CD14-positive monocyte (primary cell): Measurements from ENCODE around the gene CD80. TPM values are rescaled to one million over a fixed set of nuclear protein-coding genes. Genes with fewer than 3 reads are reported as not detected.

Experiments
- DNase-seq, 3 donors: peaks; one replicate each; pipeline ENCODE4 v3.0.0-alpha.2; 2011 to 2022
- H2AFZ ChIP-seq: 2 replicates; pipeline ENCODE4 v1.6.0; 2012; ENCODE audit warnings: mild to moderate bottlenecking, low read depth, low read length, inconsistent platforms; ENCODE audit not compliant: insufficient read depth, poor library complexity, severe bottlenecking
- H3K27ac ChIP-seq, 2 donors: 1 replicate in 1 of 2; 2 replicates in 1 of 2; pipeline ENCODE4 v1.5.1; 2012 to 2013; ENCODE audit warnings: low read length in 2 of 2, control low read depth in 1 of 2, inconsistent platforms in 1 of 2, low read depth in 1 of 2, mild to moderate bottlenecking in 1 of 2
- H3K27me3 ChIP-seq, 2 donors: one replicate each; pipeline versions ENCODE4 v1.6.0 to v1.6.1; 2011 to 2013; ENCODE audit warnings: low read length in 2 of 2; ENCODE audit not compliant: control insufficient read depth in 2 of 2, insufficient read depth in 2 of 2
- H3K36me3 ChIP-seq, 2 donors: replicated peaks in 1 of 2; 1 replicate in 1 of 2; 2 replicates in 1 of 2; pipeline versions ENCODE4 v1.5.1 to v1.6.1; 2012 to 2013; ENCODE audit warnings: low read length in 2 of 2, control low read depth in 1 of 2, inconsistent platforms in 1 of 2, mild to moderate bottlenecking in 1 of 2; ENCODE audit not compliant: insufficient read depth in 2 of 2, control insufficient read depth in 1 of 2
- H3K4me1 ChIP-seq, 2 donors: 1 replicate in 1 of 2; 2 replicates in 1 of 2; pipeline versions ENCODE4 v1.5.1 to v1.6.1; 2012 to 2013; ENCODE audit warnings: low read length in 2 of 2, control low read depth in 1 of 2, inconsistent platforms in 1 of 2, mild to moderate bottlenecking in 1 of 2, moderate library complexity in 1 of 2; ENCODE audit not compliant: insufficient read depth in 2 of 2, control insufficient read depth in 1 of 2
- H3K4me2 ChIP-seq: replicated peaks from 2 replicates; pipeline ENCODE3; 2012; ENCODE audit warnings: low read length, moderate library complexity, mild to moderate bottlenecking; ENCODE audit not compliant: poor library complexity, severe bottlenecking; ENCODE audit errors: extremely low read depth
- H3K4me3 ChIP-seq, 3 experiments: fragments of 200-600 bp in 1 of 3; sonication (generic) in 1 of 3; replicated peaks in 1 of 3; 1 replicate in 2 of 3; 2 replicates in 1 of 3; pipeline ENCODE4 v1.5.1; 2011 to 2013; ENCODE audit warnings: low read length in 3 of 3, mild to moderate bottlenecking in 3 of 3, control low read depth in 2 of 3, low read depth in 2 of 3, inconsistent platforms in 1 of 3, moderate library complexity in 1 of 3
- H3K79me2 ChIP-seq: 2 replicates; pipeline ENCODE4 v1.6.0; 2012; ENCODE audit warnings: mild to moderate bottlenecking, control low read depth, inconsistent platforms, low read length, moderate library complexity; ENCODE audit not compliant: insufficient read depth
- H3K9ac ChIP-seq: 2 replicates; pipeline ENCODE4 v1.6.0; 2017; ENCODE audit warnings: low read length, mild to moderate bottlenecking; ENCODE audit not compliant: insufficient read depth, poor library complexity, severe bottlenecking
- H3K9me3 ChIP-seq, 2 donors: replicated peaks in 1 of 2; 1 replicate in 1 of 2; 2 replicates in 1 of 2; pipeline versions ENCODE4 v1.5.1 to v1.6.1; 2012 to 2013; ENCODE audit warnings: low read length in 2 of 2, control low read depth in 1 of 2; ENCODE audit not compliant: control insufficient read depth in 1 of 2, insufficient read depth in 1 of 2
- H4K20me1 ChIP-seq: 2 replicates; pipeline ENCODE4 v1.6.0; 2012; ENCODE audit warnings: mild to moderate bottlenecking, low read length, control low read depth, moderate library complexity; ENCODE audit not compliant: insufficient read depth
- H3K27ac Mint-ChIP-seq, 7 donors: one replicate each; pipeline ENCODE4 v1.8.0; 2020; ENCODE audit warnings: mild to moderate bottlenecking in 7 of 7, mixed read lengths in 7 of 7, moderate library complexity in 6 of 7, inconsistent platforms in 2 of 7
- H3K27me3 Mint-ChIP-seq, 3 donors: one replicate each; pipeline ENCODE4 v1.8.0; 2021 to 2022; ENCODE audit warnings: low read depth in 3 of 3, mild to moderate bottlenecking in 3 of 3, mixed read lengths in 3 of 3, moderate library complexity in 3 of 3, inconsistent platforms in 1 of 3
- H3K36me3 Mint-ChIP-seq, 2 donors: one replicate each; pipeline ENCODE4 v1.8.0; 2020; ENCODE audit warnings: mixed read lengths in 2 of 2, inconsistent platforms in 1 of 2, mild to moderate bottlenecking in 1 of 2
- H3K4me1 Mint-ChIP-seq: one replicate; pipeline ENCODE4 v1.8.0; 2020; ENCODE audit warnings: mild to moderate bottlenecking, mixed read lengths
- H3K4me3 Mint-ChIP-seq, 2 donors: one replicate each; pipeline ENCODE4 v1.8.0; 2020; ENCODE audit warnings: mild to moderate bottlenecking in 2 of 2, mixed read lengths in 2 of 2, moderate library complexity in 1 of 2
- H3K9me3 Mint-ChIP-seq, 7 donors: one replicate each; pipeline ENCODE4 v1.8.0; 2020 to 2022; ENCODE audit warnings: mixed read lengths in 7 of 7, mild to moderate bottlenecking in 6 of 7, moderate library complexity in 6 of 7, inconsistent platforms in 2 of 7
- CTCF ChIP-seq: fragments of 200-600 bp; IDR thresholded peaks from one replicate; pipeline ENCODE4 v1.8.0; 2022; ENCODE audit warnings: antibody characterized with exemption, mild to moderate bottlenecking
- WGBS: methylation state at CpG from one replicate; pipeline ENCODE4 v1.1.5; 2013; ENCODE audit warnings: missing lambda C conversion rate; ENCODE audit not compliant: insufficient coverage; 5-methylcytosine and 5-hydroxymethylcytosine counted together
- intact Hi-C, 2 donors: fragments of 100-400 bp; cut with micrococcal nuclease; formaldehyde crosslinking; loops; one replicate each; pipeline versions ENCODE4 v1.15.0 to v1.15.1; 2023
- polyA plus RNA-seq, 3 donors: library from polyadenylated mRNA; depleted of rRNA in 1 of 3; unstranded in 2 of 3; stranded (reverse) in 1 of 3; fragments of 300-500 nt in 2 of 3; fragments of >200 nt in 1 of 3; fragmentation: Illumina TruSeq in 2 of 3; gene quantifications; 1 replicate in 2 of 3; 2 replicates in 1 of 3; pipeline ENCODE4 v1.2.3, GENCODE V29; 2012 to 2021

Gene CD80
- polyA plus RNA-seq, 3 donors, result 0.47 to 0.87 (median 0.47) TPM

DNA sequence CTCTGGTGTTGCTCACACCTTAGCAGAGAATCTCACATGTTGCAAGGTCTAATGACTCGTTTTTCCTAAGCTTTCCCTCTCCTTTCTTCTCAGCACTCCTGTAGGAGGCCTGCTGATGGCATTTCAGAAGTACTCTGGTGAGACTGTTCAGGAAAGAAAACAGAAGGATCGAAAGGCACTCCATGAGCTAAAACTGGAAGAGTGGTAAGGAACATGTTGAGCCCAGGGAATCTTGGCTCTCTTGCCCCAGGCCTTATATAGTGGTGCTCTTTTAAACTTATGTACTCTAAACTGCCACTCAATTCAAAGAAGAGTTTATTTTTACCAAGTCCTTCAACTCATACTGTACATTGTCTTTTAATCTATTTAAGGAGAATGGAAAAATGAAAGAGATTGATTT is 42.3 kb downstream of the CD80 start:
- H3K36me3 Mint-ChIP-seq, result peaks cover 87 to 95% of the 10 kb centered on the region in 2 donors

GRCh38 chr3:119514637-119515036 is 44.8 kb downstream of the CD80 start:
- Mint-ChIP-seq H3K27ac (peak overlapping the region in 1 of 7 donors; percentile 32), H3K27me3 (no peaks in the 10 kb centered on the region), H3K4me3 (no peak overlapping the region), H3K9me3 (peaks cover 0 to 6% (median 3%) of the 10 kb centered on the region in 7 donors), H3K4me1 (no peaks in the 10 kb centered on the region), H3K36me3 (peaks cover 78 to 91% of the 10 kb centered on the region in 2 donors)
- Histone ChIP-seq H3K4me2 (no peak overlapping the region), H2AFZ (no peak overlapping the region), H3K27ac (no peak overlapping the region), H3K79me2 (no peaks in the 10 kb centered on the region), H3K9me3 (no peaks in the 10 kb centered on the region), H3K36me3 (peaks cover 68 to 95% of the 10 kb centered on the region in 2 donors), H4K20me1 (no peaks in the 10 kb centered on the region), H3K9ac (no peak overlapping the region), H3K27me3 (no peaks in the 10 kb centered on the region), H3K4me1 (no peaks in the 10 kb centered on the region), H3K4me3 (no peak overlapping the region)
- TF ChIP-seq CTCF, result no peak
- 100% methylated on average over 2 of the region's 2 CpGs for WGBS
- DNase-seq, result no peak
- intact Hi-C loops, result no loop called here

More for the DNA sequence above, 42.3 kb downstream of the CD80 start:
- Mint-ChIP-seq H3K27me3 (no peaks in the 10 kb centered on the region), H3K9me3 (peaks cover 0 to 11% (median 3%) of the 10 kb centered on the region in 7 donors), H3K27ac (no peak overlapping the region), H3K4me3 (no peak overlapping the region), H3K4me1 (no peaks in the 10 kb centered on the region)
- no peak overlapping the region for H3K4me3 ChIP-seq
- H4K20me1 ChIP-seq, result no peaks in the 10 kb centered on the region
- peaks cover 0 to 3% of the 10 kb centered on the region in 2 donors for H3K9me3 ChIP-seq
- no peak for TF ChIP-seq CTCF
- H3K27me3 ChIP-seq, result no peaks in the 10 kb centered on the region
- H3K9ac ChIP-seq, result no peak overlapping the region
- no peak overlapping the region for H2AFZ ChIP-seq
- no peak for DNase-seq
- H3K27ac ChIP-seq, result no peak overlapping the region
- no peaks in the 10 kb centered on the region for H3K79me2 ChIP-seq
- H3K4me2 ChIP-seq, result no peak overlapping the region
- no peaks in the 10 kb centered on the region for H3K4me1 ChIP-seq
- intact Hi-C loops, result no loop called here
- no CpG with 5 or more reads among the region's 2 CpGs for WGBS
- H3K36me3 ChIP-seq, result peaks cover 82 to 98% of the 10 kb centered on the region in 2 donors
